Natural killer cell (primary cell): ENCODE measurements around the gene SDHB. TPM values are rescaled to one million over a fixed set of nuclear protein-coding genes. Genes with fewer than 3 reads are reported as not detected.
A peak's percentile ranks its signal among the peaks of the same experiment; 100 is the strongest.

Source experiments
- ATAC-seq, 3 donors: fragments of 150-1000 bp in 2 of 3; fragments of 200-7000 bp in 1 of 3; cut with Tn5 transposase; 1 replicate in 1 of 3; 2 replicates in 2 of 3; pipeline ENCODE4 v1.10.0; 2021; ENCODE audit warnings: mild to moderate bottlenecking in 2 of 3, moderate library complexity in 2 of 3
- DNase-seq, 2 donors: peaks; one replicate each; pipeline versions ENCODE4 v3.0.0 to v3.0.0-alpha.2; 2013 to 2021; ENCODE audit warnings: mixed read lengths in 1 of 2
- H3K27ac ChIP-seq: one replicate; pipeline ENCODE4 v1.5.1; 2013; ENCODE audit warnings: mild to moderate bottlenecking, low read length
- H3K27me3 ChIP-seq: one replicate; pipeline ENCODE4 v1.6.1; 2013; ENCODE audit warnings: low read length; ENCODE audit not compliant: control insufficient read depth, insufficient read depth
- H3K36me3 ChIP-seq: one replicate; pipeline ENCODE4 v1.6.1; 2013; ENCODE audit warnings: low read length; ENCODE audit not compliant: control insufficient read depth, insufficient read depth
- H3K4me1 ChIP-seq: one replicate; pipeline ENCODE4 v1.6.1; 2013; ENCODE audit warnings: low read length; ENCODE audit not compliant: control insufficient read depth, insufficient read depth
- H3K4me3 ChIP-seq: one replicate; pipeline ENCODE4 v1.5.1; 2013; ENCODE audit warnings: low read length
- H3K9me3 ChIP-seq: one replicate; pipeline ENCODE4 v1.6.1; 2013; ENCODE audit warnings: low read length; ENCODE audit not compliant: control insufficient read depth, insufficient read depth
- H3K27ac Mint-ChIP-seq, 2 donors: one replicate each; pipeline ENCODE4 v1.8.0; 2022; ENCODE audit warnings: mild to moderate bottlenecking in 2 of 2, mixed read lengths in 2 of 2, moderate library complexity in 1 of 2
- H3K27me3 Mint-ChIP-seq, 2 donors: one replicate each; pipeline ENCODE4 v1.8.0; 2022; ENCODE audit warnings: low read depth in 2 of 2, mixed read lengths in 2 of 2
- H3K36me3 Mint-ChIP-seq: one replicate; pipeline ENCODE4 v1.8.0; 2022; ENCODE audit warnings: mixed read lengths
- H3K4me1 Mint-ChIP-seq, 2 donors: one replicate each; pipeline ENCODE4 v1.8.0; 2022; ENCODE audit warnings: mixed read lengths in 2 of 2
- H3K4me3 Mint-ChIP-seq: one replicate; pipeline ENCODE4 v1.8.0; 2022; ENCODE audit warnings: mild to moderate bottlenecking, moderate library complexity, mixed read lengths
- H3K9me3 Mint-ChIP-seq, 2 donors: one replicate each; pipeline ENCODE4 v1.8.0; 2022; ENCODE audit warnings: mixed read lengths in 2 of 2
- CTCF ChIP-seq: fragments of 200-600 bp; IDR thresholded peaks from one replicate; pipeline ENCODE4 v1.8.0; 2022; ENCODE audit warnings: antibody characterized with exemption
- WGBS: methylation state at CpG from one replicate; pipeline ENCODE4 v1.1.7; 2013; ENCODE audit warnings: missing lambda C conversion rate; ENCODE audit not compliant: insufficient coverage; 5-methylcytosine and 5-hydroxymethylcytosine counted together
- intact Hi-C: fragments of 100-400 bp; cut with micrococcal nuclease; formaldehyde crosslinking; loops from one replicate; pipeline ENCODE4 v1.14.2; 2022
- total RNA-seq, 4 donors: library from RNA; stranded (reverse); fragments of 120-200 nt in 1 of 4; gene quantifications; one replicate each; pipeline versions ENCODE4 v1.2.3 to v1.2.4, GENCODE V29; 2013 to 2022

SDHB gene
- total RNA-seq: 10 to 100 TPM; 56.8 to 62.6 (median 59.5) TPM
- 92.8 TPM for total RNA-seq (2013)

- Histone ChIP-seq H3K27ac (peak within 1 kb of the TSS; percentile 76), H3K4me1 (peaks cover 12% of the 10 kb centered on the region), H3K27me3 (no peaks in the 10 kb centered on the region), H3K4me3 (peak within 1 kb of the TSS; percentile 68), H3K36me3 (peaks cover 14% of the 10 kb centered on the region), H3K9me3 (no peaks in the 10 kb centered on the region)
- ATAC-seq: peak; percentile 96 to 99 (median 97)
- H3K9me3 Mint-ChIP-seq: no peaks in the 10 kb centered on the region
- peaks cover 7 to 22% of the 10 kb centered on the region in 2 donors for H3K4me1 Mint-ChIP-seq
- H3K4me3 Mint-ChIP-seq: peak within 1 kb of the TSS; percentile 99
- H3K27ac Mint-ChIP-seq: peak within 1 kb of the TSS; percentile 97 to 98
- peak; percentile 99 for DNase-seq
- H3K27me3 Mint-ChIP-seq: peaks cover 5 to 7% of the 10 kb centered on the region in 2 donors
- TF ChIP-seq CTCF: no peak
- WGBS: under 1% methylated on average over 44 of the region's 44 CpGs
- intact Hi-C loops: loop anchor here (5.0 kb wide), 1 partner anchor 147 kb away; no protein-coding TSS in a partner anchor
- H3K36me3 Mint-ChIP-seq: no peaks in the 10 kb centered on the region
Measured at GRCh38 chr1:17053685-17054410, at the start of gene SDHB. Gene SDHB, minus strand, starts transcription at chr1:17054032. Its CDS starts 13 bp downstream, at chr1:17054019.

GRCh38 chr1:17102232-17102631, 48.4 kb upstream of the SDHB start:
- Histone ChIP-seq H3K9me3 (no peaks in the 10 kb centered on the region), H3K36me3 (no peaks in the 10 kb centered on the region), H3K4me1 (peaks cover 5% of the 10 kb centered on the region), H3K27ac (no peak overlapping the region), H3K27me3 (no peaks in the 10 kb centered on the region), H3K4me3 (no peak overlapping the region)
- DNase-seq (no peak), ATAC-seq (no peak)
- Mint-ChIP-seq H3K27me3 (no peaks in the 10 kb centered on the region), H3K9me3 (no peaks in the 10 kb centered on the region), H3K4me3 (no peak overlapping the region), H3K27ac (no peak overlapping the region), H3K36me3 (no peaks in the 10 kb centered on the region), H3K4me1 (peaks cover 0 to 5% of the 10 kb centered on the region in 2 donors)
- no peak for TF ChIP-seq CTCF
- intact Hi-C loops: no loop called here
- WGBS: 77% methylated on average over 2 of the region's 2 CpGs

- H3K9me3 ChIP-seq: no peaks in the 10 kb centered on the region
- H3K27ac Mint-ChIP-seq: no peak overlapping the region
- WGBS: 83% methylated on average over 4 of the region's 4 CpGs
- DNase-seq: no peak
- intact Hi-C loops: no loop called here
- H3K27ac ChIP-seq: no peak overlapping the region
- H3K36me3 ChIP-seq: no peaks in the 10 kb centered on the region
- H3K36me3 Mint-ChIP-seq: no peaks in the 10 kb centered on the region
- H3K4me1 ChIP-seq: peaks cover 5% of the 10 kb centered on the region
- no peak for TF ChIP-seq CTCF
- no peak for ATAC-seq
- H3K4me1 Mint-ChIP-seq: peaks cover 0 to 5% of the 10 kb centered on the region in 2 donors
- no peaks in the 10 kb centered on the region for H3K27me3 Mint-ChIP-seq
- no peaks in the 10 kb centered on the region for H3K27me3 ChIP-seq
- H3K9me3 Mint-ChIP-seq: no peaks in the 10 kb centered on the region
- H3K4me3 ChIP-seq: no peak overlapping the region
- no peak overlapping the region for H3K4me3 Mint-ChIP-seq
Measured at GRCh38 chr1:17101261-17101660, 47.4 kb upstream of the SDHB start.
